GM19193 (cell line): ENCODE data around the gene KLHL29.

ENCODE experiments used
- POLR2A ChIP-seq: IDR thresholded peaks from 4 replicates; pipeline ENCODE4 v1.6.1; 2011; ENCODE audit not compliant: insufficient read depth, insufficient read length; ENCODE audit errors: extremely low read depth

Gene KLHL29

DNA sequence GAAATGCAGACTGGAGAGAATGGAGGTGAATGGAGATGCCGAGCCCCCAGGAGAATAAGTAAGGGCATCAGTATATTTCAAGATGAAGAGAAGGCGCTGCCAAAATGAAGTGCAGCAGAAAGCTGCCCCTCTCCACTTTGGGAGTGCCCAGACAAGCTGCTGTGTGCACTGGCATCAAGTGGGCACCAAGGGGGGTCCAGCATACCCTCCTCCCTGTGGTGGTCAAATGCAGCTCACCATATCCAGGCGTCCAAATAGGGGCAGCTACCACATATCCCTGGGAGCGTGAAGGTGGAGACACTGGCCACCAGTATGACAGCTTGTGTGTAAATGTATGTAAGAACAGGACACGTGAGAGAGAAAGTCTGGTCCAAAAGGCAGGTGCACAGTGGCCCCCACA lies 236.6 kb downstream of the KLHL29 start:
- no peak for TF ChIP-seq POLR2A

DNA sequence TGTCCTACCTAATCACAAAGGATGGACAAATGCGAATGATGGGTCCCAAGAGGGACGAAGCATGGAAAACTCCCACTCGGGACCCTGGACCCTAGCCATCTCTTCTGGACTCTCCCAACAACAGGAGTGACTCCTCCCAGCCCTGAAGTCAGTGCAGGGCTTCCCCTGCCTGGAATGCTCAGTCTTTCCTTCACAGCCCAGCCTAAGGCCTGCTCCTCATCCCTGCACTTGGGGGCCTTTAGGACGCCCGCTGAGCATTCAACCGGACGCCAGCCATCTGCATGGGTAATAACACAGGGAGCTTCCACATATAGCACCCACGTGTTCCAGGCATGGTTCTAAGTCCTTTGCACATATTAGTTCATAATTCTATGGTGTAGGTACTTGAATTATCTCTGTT lies 237.5 kb downstream of the KLHL29 start:
- TF ChIP-seq POLR2A: no peak

DNA sequence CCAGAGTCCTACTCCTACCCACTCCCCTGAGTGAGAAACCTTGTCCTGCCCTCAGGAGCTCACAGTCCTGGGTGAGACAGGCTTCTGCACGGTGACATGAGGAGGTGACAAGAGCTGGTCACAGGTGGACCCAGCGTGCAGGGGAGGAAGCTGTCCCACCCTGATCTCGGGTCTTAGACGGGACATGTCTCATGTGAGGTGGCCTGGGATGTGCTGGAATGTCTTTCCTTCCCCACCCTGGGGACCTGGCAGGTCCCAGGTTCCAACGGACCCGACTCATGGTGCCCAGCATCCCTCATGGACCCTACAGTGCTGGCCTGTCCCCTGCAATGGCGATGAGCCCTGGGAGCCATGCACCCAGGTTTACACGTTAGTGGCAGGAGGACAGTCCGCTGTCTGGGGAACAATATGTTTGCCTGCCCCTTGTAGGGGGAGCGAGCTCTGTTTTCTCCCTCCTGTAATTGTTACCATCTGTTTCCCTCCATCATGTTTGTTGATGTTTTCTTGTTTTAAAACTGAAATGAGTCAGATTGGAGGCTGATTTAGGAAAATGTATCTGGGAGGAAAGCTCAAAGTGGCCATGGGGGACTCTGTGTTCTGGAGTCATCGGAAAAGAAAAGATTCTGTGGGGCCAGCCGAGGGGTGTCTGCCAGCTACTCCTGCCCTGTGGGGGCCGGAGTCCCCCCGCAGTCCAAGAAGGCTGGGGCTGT lies 238.1 kb downstream of the KLHL29 start:
- no peak for TF ChIP-seq POLR2A

DNA sequence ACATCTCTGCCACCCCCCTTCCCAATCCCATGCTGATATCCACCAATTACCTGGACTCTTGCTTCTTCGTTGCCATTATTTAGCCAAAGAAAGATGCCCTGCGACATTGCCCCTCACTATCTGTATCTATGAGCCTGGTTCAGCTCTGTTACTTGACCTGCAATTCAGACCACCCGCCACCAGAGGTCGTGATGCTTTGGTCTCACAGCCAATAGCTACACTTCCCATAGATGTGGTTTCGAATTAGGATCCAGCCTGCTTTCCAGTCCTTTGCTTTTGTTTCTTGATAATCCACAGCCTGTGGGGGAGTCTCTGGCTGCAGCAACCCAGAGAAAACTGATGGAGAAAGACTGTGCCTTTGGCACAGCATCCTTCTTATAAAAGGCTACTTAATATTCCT lies 239.4 kb downstream of the KLHL29 start:
- TF ChIP-seq POLR2A: no peak

DNA sequence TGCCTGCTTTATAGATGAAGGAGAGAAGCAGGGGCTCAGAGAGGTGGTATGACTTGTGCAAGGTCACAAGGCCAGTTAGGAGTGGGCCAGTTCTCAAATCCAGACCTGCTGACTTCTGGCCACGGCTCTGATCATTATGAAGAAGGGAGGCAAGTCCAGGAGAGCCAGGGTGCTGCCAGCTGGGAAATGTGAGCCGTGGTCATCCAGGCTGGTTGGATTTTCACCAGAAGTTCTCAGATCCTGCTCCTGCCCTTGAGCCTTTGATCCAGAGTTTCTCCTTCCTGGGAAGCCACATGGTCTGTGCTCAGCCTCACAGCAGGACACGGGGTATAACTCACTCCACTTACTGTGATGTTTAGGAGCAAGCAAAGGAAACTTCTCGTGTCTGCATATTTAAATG lies 239.9 kb downstream of the KLHL29 start:
- no peak for TF ChIP-seq POLR2A

DNA sequence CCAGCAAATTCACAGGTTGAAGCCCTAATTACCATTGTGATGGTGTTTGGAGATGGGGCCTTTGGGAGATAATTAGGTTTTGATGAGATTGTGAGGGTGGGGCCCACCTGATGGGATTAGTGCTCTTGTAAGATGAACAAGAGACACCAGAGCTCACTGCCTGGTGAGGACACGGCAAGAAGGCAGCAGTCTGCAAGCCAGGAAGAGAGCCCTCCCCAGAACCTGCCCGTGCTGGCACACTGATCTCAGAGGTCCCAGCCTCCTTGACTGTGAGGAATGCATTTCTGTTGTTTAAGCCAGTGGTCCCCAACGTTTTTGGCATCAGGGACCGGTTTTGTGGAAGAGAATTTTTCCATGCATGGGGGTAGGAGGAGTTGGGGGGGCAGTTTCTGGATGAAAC lies 240.7 kb downstream of the KLHL29 start:
- no peak for TF ChIP-seq POLR2A

DNA sequence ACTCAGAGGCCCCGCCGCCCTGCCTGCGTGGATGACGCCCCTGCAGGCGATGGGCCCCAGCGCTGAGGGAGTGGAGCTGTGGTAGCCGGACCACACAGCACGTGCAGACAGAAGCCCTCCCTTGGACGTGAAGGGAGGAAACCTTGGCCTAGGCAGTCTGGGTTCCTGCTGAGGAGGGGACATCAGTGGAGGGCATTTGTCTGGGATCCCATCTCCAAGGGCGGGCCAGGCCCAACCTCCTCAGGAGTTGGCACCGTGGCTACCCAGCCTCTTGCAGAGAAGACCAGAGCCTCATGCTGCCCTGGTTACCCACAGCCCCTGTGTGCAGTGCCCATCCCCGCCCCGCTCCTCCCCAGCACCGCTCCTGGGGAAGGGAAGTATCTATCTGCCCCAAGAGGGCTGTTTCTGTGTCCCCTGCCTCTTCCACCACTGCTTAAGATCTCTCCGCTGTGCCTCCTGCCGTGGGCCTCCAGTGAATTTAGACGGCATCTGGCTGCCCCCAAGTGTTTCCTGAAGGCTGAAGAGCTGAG lies 241.8 kb downstream of the KLHL29 start:
- no peak for TF ChIP-seq POLR2A

DNA sequence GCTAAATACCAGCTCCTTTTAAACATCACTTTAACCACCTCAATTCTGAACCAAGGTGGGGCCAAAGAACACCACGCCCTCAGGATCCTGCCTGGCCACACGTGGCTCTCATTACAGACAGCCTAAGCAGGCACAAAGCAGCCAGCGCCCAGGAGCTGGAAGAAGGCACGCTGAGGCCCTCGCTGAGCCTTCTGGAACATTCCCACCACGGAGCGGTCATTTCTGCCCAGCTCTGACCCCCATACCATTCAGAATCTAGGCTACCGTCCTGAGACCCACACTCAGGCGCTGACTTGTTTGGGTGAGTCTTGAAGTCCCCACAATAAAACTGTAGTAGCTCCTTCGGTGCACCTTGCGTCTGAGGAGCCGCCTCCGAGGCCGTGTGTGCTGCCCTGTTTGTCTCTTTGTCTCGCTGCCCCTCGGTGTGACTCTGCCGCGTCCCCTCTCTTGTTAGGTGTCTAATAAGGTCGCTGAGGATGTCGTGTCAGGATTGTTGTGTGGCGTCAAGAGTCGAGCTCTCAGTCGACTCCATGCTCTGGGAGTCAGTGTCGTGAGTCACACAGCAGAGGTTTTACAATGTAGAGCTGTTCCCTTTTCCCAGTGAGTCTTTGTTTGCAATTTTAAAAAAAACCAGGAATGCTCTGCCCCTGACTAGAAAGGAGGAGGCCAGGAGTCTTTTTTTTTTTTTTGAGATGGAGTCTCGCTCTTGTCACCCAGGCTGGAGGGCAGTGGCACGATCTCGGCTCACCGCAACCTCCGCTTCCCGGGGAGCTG lies 242.4 kb downstream of the KLHL29 start:
- TF ChIP-seq POLR2A: no peak

DNA sequence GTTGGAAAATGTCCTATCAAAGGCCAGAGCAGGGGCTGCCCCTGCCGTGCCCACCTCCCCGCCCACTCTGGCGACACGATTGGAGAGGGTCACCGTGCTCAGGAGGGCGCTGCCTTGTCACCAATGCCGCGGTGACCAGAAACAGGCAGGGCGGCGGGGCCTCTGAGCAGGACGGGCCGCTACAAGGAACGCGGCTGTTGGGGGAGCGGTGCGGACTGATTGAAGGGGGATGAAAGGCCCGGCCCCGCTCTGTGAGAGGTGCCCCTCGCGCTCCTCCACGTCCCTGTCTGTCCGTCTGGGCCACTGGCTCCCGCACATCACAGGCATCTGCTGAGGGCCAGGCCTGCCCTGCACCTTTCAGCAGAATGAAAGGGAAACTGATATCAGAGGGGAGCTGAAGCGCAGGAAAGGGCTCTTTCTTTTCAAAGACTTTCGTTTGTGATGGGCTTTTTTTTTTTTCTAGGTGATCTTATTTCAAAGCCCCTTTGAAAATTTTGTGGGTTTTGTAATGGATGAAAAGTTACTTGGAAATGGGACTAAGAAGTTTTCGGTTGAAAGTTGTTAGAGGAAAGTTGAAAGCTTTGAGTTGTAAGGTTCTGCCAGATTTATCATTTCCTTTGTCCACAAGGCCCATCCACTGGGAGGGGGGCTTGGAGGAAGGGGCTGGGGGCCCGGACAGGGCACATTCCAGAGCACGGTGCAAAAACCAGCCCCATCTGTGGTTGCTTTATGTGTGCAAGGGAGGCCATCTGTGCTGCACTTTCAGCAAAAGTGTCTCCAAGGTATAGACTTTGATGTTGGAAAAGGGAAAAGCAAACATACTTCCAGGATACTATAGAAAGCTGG lies 244.2 kb downstream of the KLHL29 start:
- no peak for TF ChIP-seq POLR2A

DNA sequence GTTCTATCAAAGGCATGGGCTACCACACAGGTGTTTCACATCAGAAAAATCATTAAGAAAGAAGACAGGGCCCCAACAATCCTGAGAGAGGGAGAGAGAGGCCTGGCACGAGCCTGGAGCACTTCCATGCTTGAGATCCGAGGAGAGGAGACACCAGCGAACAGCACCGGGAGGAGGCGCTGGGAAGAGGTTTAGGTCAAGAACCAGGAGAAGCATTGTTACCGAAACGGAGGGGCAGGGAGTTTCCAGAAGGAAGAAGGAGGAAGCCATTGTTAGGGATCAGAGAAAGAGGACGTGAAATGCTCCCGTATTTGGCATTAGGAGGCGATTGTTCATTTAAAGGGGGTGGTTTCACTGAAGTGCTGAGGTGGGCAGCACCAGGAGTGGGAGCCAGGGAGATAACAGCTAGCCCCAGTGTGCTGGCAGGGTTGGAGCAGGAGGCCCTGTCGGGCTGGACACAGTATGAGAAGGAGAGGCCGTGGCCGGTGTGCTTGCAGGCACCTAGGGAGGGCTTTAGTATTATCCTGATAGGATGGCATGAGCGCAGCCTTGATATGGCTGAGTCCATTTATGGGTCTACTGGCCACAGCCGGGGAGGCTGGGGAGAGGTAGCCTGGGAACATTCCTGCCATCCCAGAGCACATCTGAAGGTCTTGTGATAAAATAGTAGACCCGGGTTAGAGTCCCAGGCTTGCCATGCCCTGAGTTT lies 244.9 kb downstream of the KLHL29 start:
- no peak for TF ChIP-seq POLR2A

DNA sequence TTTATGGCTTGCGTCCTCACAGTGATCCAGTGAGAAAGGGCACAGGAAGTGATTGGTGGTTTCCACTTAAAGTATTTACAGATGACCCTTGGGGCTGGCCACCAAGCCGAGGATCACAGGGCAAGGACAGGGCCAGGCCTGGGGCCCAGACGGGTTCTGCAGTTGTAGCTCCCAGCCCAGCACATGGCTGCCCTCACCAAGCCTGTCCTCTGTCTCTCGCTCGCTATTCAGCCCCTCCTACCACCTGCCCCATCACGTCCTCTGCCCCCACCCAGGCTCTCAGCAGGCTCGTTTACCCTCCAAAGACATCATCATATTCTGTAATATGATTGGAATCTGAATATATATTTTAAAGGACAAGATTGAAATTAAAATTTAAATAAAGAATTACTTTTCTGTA lies 246.0 kb downstream of the KLHL29 start:
- TF ChIP-seq POLR2A: no peak

DNA sequence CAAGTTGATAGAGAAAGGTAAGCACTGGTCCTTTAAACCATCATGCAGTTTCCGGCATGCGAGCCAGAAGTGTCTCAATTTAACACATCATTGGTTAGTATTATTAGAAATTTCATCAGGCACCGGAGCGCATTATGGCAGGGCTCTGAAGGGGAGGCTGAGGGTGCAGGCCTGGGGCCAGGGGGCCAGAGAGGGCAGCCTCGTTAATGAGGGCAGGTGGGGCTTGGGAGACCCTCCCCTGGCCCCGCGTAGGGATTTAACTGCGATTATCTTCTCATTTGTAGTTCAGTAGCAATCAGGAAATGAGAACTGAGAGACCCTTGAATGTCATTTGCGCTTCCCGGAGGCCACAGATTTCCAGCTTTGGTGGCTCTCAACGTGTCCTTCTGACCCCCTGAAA lies 246.4 kb downstream of the KLHL29 start:
- no peak for TF ChIP-seq POLR2A

DNA sequence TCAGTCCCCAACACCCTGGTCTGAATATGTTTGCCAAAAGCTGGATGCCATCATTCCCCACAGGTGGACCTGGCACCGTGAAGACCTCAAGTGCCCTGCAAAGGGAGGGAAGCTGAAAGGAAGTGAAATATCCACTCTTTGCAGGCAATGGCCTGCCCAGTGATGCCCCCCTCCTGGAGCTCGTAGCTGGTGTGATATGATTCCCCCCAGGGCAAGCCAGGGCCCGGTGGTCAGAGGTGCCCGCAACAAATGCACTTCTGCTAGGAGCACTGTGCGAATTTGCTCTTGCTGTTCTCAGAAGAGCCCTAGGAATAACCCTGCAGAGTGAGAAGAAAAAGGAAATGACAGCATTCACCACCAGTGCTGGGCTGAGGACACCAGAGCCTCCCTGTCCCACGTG lies 247.4 kb downstream of the KLHL29 start:
- TF ChIP-seq POLR2A: no peak

DNA sequence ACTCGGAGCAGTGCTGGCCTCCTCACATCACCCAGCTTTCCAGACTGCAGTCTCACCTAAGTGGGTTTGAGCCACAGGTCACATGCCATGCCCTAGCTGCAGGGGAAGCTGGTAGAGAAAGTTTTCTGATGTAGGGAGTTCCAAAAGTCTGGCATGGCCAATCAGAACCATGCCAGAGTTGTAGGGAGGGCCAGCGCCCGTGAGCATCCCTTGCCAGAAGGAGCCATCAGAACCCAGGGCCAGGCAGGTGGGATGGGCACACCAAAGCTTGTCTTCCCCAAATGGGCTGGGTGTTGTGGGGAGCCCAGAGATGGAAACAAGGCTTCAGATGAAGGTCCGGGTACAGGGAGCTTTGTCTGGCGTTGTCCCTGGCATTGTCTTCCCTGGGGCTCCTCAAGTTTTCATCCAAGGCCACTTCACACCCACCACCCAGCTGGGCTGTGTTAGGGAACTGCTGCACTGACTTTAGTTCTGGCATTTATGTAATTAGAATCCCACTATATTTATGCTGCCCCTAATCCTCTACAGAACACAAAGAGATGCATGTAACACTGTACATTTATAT lies 247.9 kb downstream of the KLHL29 start:
- TF ChIP-seq POLR2A: no peak

DNA sequence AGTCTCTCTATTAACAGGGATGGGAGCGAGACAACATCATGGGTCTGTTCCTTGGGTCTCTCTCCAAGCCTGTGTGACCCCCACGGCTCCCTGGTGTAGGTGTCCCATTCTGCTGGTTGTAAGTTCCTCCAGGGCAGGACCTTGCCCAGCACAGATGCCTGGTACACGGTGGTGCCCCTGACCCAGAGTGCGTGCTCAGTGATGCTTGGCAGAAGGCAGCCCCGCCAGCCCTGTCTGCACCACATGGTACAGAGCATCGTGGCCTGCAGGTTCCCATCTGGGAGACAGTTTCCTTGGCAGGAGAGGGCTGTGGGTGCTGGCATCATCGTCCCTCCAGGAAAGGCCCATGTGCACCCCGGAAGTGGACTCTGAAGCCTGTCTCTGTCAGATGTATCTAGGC lies 249.0 kb downstream of the KLHL29 start:
- TF ChIP-seq POLR2A: no peak
